Measurements from ENCODE around the gene ERGIC1.
A peak's percentile ranks its signal among the peaks of the same experiment; 100 is the strongest.

Gene ERGIC1

DNA sequence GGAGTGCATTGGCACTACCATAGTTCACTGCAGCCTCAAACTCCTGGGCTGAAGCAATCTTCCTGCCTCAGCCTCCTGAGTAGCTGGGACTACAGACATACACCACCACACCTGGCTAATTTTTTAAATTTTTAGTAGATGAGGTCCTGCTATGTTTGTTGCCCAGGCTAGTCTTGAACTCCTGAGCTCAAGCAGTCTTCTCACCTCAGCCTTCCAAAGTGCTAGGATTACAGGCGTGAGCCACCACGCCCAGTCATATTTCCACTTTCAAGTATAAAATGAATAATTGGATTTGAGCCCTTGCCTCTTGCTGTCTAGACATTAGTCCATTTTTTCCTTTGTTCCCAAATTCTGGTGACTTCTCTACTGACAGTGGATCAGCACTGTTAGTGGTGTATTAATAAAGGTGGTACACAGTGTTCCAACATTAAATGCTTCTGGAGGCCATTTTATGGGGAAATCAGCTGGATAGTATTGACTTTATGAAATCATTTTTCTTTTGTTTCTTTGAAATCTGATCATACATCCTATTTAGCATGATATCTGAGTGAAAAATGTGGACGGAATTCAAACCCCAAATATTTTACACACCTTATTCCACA, 165.4 kb downstream of the ERGIC1 start:
- DNase-seq: no peak

- DNase-seq: no peak
Measured at GRCh38 chr5:172999974-173000373, 165.9 kb downstream of the ERGIC1 start.

- DNase-seq: peak; percentile 26
Measured at GRCh38 chr5:173001229-173001841, 167.3 kb downstream of the ERGIC1 start.

Measured in stimulated activated CD4-positive, alpha-beta T cell treated with anti-CD3 and anti-CD28 coated beads, Interleukin-15, amount 100 ng/mL, for 24 hours (primary cell).